GM23248 (cell line): ENCODE data around the gene CACNB2. TPM values are rescaled to one million over a fixed set of nuclear protein-coding genes. Genes with fewer than 3 reads are reported as not detected.

Experiments used
- DNase-seq: peaks from one replicate; pipeline ENCODE4 v3.0.0-alpha.2; 2015
- H2AFZ ChIP-seq: fragments of 200-600 bp; sonication (generic); 2 replicates; pipeline ENCODE4 v1.6.1; 2016; ENCODE audit warnings: antibody characterized with exemption
- H3F3A ChIP-seq: fragments of 200-600 bp; sonication (generic); 2 replicates; pipeline ENCODE4 v1.6.1; 2016; ENCODE audit warnings: mild to moderate bottlenecking, antibody characterized with exemption, mixed run types; ENCODE audit not compliant: insufficient read depth
- H3K27ac ChIP-seq: fragments of 200-600 bp; sonication (generic); 2 replicates; pipeline ENCODE4 v1.5.1; 2016; ENCODE audit warnings: mild to moderate bottlenecking
- H3K27me3 ChIP-seq: fragments of 200-600 bp; sonication (generic); replicated peaks from 2 replicates; pipeline ENCODE4 v1.6.1; 2016; ENCODE audit warnings: mild to moderate bottlenecking; ENCODE audit not compliant: insufficient read depth
- H3K36me3 ChIP-seq: fragments of 200-600 bp; sonication (generic); 2 replicates; pipeline ENCODE4 v1.6.1; 2016; ENCODE audit warnings: low read depth, mild to moderate bottlenecking
- H3K4me1 ChIP-seq: fragments of 200-600 bp; sonication (generic); 2 replicates; pipeline ENCODE4 v1.6.1; 2016; ENCODE audit warnings: mild to moderate bottlenecking; ENCODE audit not compliant: insufficient read depth
- H3K4me2 ChIP-seq: fragments of 200-600 bp; sonication (generic); one replicate; pipeline ENCODE4 v1.6.1; 2016; ENCODE audit warnings: mild to moderate bottlenecking; ENCODE audit not compliant: unreplicated experiment
- H3K4me3 ChIP-seq: fragments of 200-600 bp; sonication (generic); 2 replicates; pipeline ENCODE4 v1.5.1; 2016; ENCODE audit warnings: mild to moderate bottlenecking
- H3K79me2 ChIP-seq: fragments of 200-600 bp; sonication (generic); 2 replicates; pipeline ENCODE4 v1.6.1; 2016; ENCODE audit warnings: mild to moderate bottlenecking; ENCODE audit not compliant: insufficient read depth
- H3K9ac ChIP-seq: fragments of 200-600 bp; sonication (generic); 2 replicates; pipeline ENCODE4 v1.6.1; 2016; ENCODE audit warnings: mild to moderate bottlenecking
- H3K9me2 ChIP-seq: fragments of 200-600 bp; sonication (generic); 2 replicates; pipeline ENCODE4 v1.6.1; 2016; ENCODE audit warnings: mixed run types, mild to moderate bottlenecking, moderate library complexity; ENCODE audit not compliant: insufficient read depth
- H3K9me3 ChIP-seq: fragments of 200-600 bp; sonication (generic); one replicate; pipeline ENCODE4 v1.6.1; 2017; ENCODE audit warnings: low read depth
- H4K20me1 ChIP-seq: fragments of 200-600 bp; sonication (generic); 2 replicates; pipeline ENCODE4 v1.6.0; 2016; ENCODE audit not compliant: insufficient read depth
- EZH2 ChIP-seq: fragments of 200-600 bp; sonication (generic); IDR thresholded peaks from 2 replicates; pipeline ENCODE4 v1.6.1; 2018; ENCODE audit warnings: antibody characterized with exemption, mild to moderate bottlenecking; ENCODE audit not compliant: insufficient read depth, poor library complexity, severe bottlenecking
- EZH2phosphoT487 ChIP-seq: fragments of 200-600 bp; sonication (generic); IDR thresholded peaks from 2 replicates; pipeline ENCODE4 v1.6.1; 2018; ENCODE audit warnings: antibody characterized with exemption, moderate library complexity, mild to moderate bottlenecking, low read depth; ENCODE audit not compliant: insufficient read depth
- WGBS, 2 experiments: methylation state at CpG; one replicate each; pipeline ENCODE4 v1.1.6; 2015 to 2017; ENCODE audit warnings: low lambda C conversion rate in 2 of 2, low coverage in 1 of 2; ENCODE audit errors: missing lambda C conversion rate in 2 of 2; 5-methylcytosine and 5-hydroxymethylcytosine counted together
- in situ Hi-C: fragments of 300-500 bp; cut with MboI; formaldehyde crosslinking; loops from 2 replicates; pipeline ENCODE4 v1.15.0; 2020
- polyA plus RNA-seq: library from polyadenylated mRNA; unstranded; fragments of >200 nt; fragmentation: Nextera tagmentation; extraction: Ambion mirVana; gene quantifications from 2 replicates; pipeline ENCODE4 v1.2.1, GENCODE V29; 2016
- total RNA-seq: library from RNA; depleted of rRNA; stranded (reverse); fragments of >200 nt; shearing (Covaris generic); gene quantifications from 2 replicates; pipeline ENCODE4 v1.2.3, GENCODE V29; 2014

CACNB2 gene
- total and polyA plus RNA-seq, 2 experiments from 2014 or later, result 0.31 to 0.32 TPM

- in situ Hi-C loops, result no loop called here
- H3K4me2 ChIP-seq, result no peak overlapping the region
- no peak for DNase-seq
These were observed 82.6 kb downstream of the CACNB2 start for GRCh38 chr10:18222866-18223265.

GRCh38 chr10:18223898-18224297 is 83.7 kb downstream of the CACNB2 start:
- Histone ChIP-seq H3K79me2 (no peaks in the 10 kb centered on the region), H3K4me1 (no peaks in the 10 kb centered on the region; the same call in 1 of the 2 replicates), H3K36me3 (no peaks in the 10 kb centered on the region), H3K4me2 (no peak overlapping the region), H4K20me1 (no peaks in the 10 kb centered on the region), H3K9me3 (no peaks in the 10 kb centered on the region), H3K27me3 (no peaks in the 10 kb centered on the region), H3K4me3 (no peak overlapping the region), H2AFZ (no peak overlapping the region), H3K9me2 (no peaks in the 10 kb centered on the region), H3K27ac (no peak overlapping the region), H3F3A (no peaks in the 10 kb centered on the region), H3K9ac (no peak overlapping the region)
- no peak for DNase-seq
- 95 to 100% methylated on average over 2 of the region's 2 CpGs for WGBS, 2 experiments
- TF ChIP-seq EZH2phosphoT487 (no peak), EZH2 (no peak)
- in situ Hi-C loops, result no loop called here

More at GRCh38 chr10:18222866-18223265, 82.6 kb downstream of the CACNB2 start:
- Histone ChIP-seq H3K36me3 (no peaks in the 10 kb centered on the region), H3K9ac (no peak overlapping the region), H3K27me3 (no peaks in the 10 kb centered on the region), H3F3A (no peaks in the 10 kb centered on the region), H3K9me2 (no peaks in the 10 kb centered on the region), H3K27ac (no peak overlapping the region), H3K4me3 (no peak overlapping the region), H4K20me1 (no peaks in the 10 kb centered on the region), H2AFZ (no peak overlapping the region), H3K79me2 (no peaks in the 10 kb centered on the region), H3K4me1 (no peaks in the 10 kb centered on the region), H3K9me3 (no peaks in the 10 kb centered on the region)
- no peak for TF ChIP-seq EZH2
- TF ChIP-seq EZH2phosphoT487, result no peak
- WGBS, 2 experiments, result 79 to 87% methylated on average over 3 of the region's 3 CpGs

GRCh38 chr10:18224626-18225445 is 84.6 kb downstream of the CACNB2 start:
- no peaks in the 10 kb centered on the region for H3K27me3 ChIP-seq
- H3K9ac ChIP-seq, result no peak overlapping the region
- WGBS, 2 experiments, result 74 to 75% methylated on average over 12 of the region's 12 CpGs
- TF ChIP-seq EZH2phosphoT487, result no peak
- in situ Hi-C loops, result loop anchor here (25.0 kb wide), 1 partner anchor 613 kb away; the partner anchor contains the start of gene HACD1
- peaks cover 9% of the 10 kb centered on the region for H3K4me1 ChIP-seq
- no peaks in the 10 kb centered on the region for H3K9me2 ChIP-seq
- H3F3A ChIP-seq, result peaks cover 5% of the 10 kb centered on the region; the same call in 1 of the 2 replicates
- no peak overlapping the region for H3K4me2 ChIP-seq
- H3K27ac ChIP-seq, result no peak overlapping the region
- DNase-seq, result no peak
- H3K4me3 ChIP-seq, result no peak overlapping the region
- no peaks in the 10 kb centered on the region for H3K9me3 ChIP-seq
- no peaks in the 10 kb centered on the region for H3K79me2 ChIP-seq
- no peaks in the 10 kb centered on the region for H3K36me3 ChIP-seq
- no peaks in the 10 kb centered on the region for H4K20me1 ChIP-seq
- H2AFZ ChIP-seq, result no peak overlapping the region

GRCh38 chr10:18226336-18226735 is 86.1 kb downstream of the CACNB2 start:
- no peaks in the 10 kb centered on the region for H4K20me1 ChIP-seq
- in situ Hi-C loops, result loop anchor here (25.0 kb wide), 1 partner anchor 614 kb away; the partner anchor contains the start of gene HACD1

More at GRCh38 chr10:18226336-18226735, 86.1 kb downstream of the CACNB2 start:
- TF ChIP-seq EZH2 (no peak), EZH2phosphoT487 (no peak)
- H3K9me2 ChIP-seq, result no peaks in the 10 kb centered on the region
- no peak overlapping the region for H3K4me2 ChIP-seq
- DNase-seq, result no peak
- no peaks in the 10 kb centered on the region for H3K27me3 ChIP-seq
- H3K36me3 ChIP-seq, result no peaks in the 10 kb centered on the region
- WGBS, 2 experiments, result 97% methylated on average over 5 of the region's 5 CpGs
- no peak overlapping the region for H3K27ac ChIP-seq
- no peak overlapping the region for H3K9ac ChIP-seq
- no peak overlapping the region for H3K4me3 ChIP-seq
- H2AFZ ChIP-seq, result no peak overlapping the region
- H3F3A ChIP-seq, result peaks cover 19% of the 10 kb centered on the region
- H3K79me2 ChIP-seq, result no peaks in the 10 kb centered on the region
- H3K9me3 ChIP-seq, result no peaks in the 10 kb centered on the region
- peaks cover 21% of the 10 kb centered on the region for H3K4me1 ChIP-seq
